GM10847 (cell line): ENCODE results near the gene ANO4.

Experiments
- POLR2A ChIP-seq: IDR thresholded peaks from 2 replicates; pipeline ENCODE4 v1.6.1; 2011; ENCODE audit not compliant: insufficient read length; ENCODE audit errors: extremely low read depth

ANO4 gene

DNA sequence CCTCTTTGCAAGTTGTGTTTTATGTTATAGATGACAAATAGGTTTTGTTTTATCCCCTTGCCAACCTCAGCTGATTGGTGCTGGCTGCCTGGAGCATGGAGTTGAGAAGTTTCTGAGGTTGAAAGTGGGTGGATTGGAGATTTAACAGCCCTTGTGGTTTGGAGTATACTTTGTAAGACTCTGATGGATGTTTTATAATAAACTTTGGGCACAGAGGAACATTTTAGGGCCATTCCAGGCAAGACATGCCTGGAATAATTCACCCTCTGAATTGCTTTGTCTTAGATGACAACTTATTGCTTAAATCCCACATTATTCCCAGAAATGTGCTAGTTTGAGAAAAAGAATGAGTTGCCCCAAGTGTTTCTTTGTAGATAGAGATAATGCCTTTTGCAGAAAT is 256.6 kb downstream of the ANO4 start:
- TF ChIP-seq POLR2A = no peak

GRCh38 chr12:101051901-101052550 is 257.4 kb downstream of the ANO4 start:
- TF ChIP-seq POLR2A = no peak

- no peak for TF ChIP-seq POLR2A
Measured at GRCh38 chr12:101053203-101053602, 258.6 kb downstream of the ANO4 start.

DNA sequence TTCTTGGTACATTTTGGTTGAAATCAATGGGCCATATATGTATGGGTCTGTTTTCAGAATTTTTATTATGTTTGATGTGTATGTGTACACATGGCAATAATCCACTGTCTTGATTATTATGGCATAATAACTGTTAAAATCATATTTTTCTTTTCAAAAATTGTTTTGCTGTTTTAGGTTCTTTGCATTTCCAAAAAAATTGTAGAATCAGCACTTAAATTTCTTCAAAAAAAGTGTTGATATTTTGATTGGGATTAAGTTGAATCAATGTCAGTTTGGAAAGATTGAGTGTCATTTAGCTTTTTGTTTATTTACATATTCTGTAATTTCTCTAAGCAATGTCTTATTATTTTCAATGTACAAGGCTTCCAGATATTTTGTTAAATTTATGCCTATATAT is 261.4 kb downstream of the ANO4 start:
- TF ChIP-seq POLR2A = no peak

- no peak for TF ChIP-seq POLR2A
Measured at GRCh38 chr12:101064721-101065120, 270.1 kb downstream of the ANO4 start.

- no peak for TF ChIP-seq POLR2A
Measured at GRCh38 chr12:101066489-101066888, 271.9 kb downstream of the ANO4 start.

DNA sequence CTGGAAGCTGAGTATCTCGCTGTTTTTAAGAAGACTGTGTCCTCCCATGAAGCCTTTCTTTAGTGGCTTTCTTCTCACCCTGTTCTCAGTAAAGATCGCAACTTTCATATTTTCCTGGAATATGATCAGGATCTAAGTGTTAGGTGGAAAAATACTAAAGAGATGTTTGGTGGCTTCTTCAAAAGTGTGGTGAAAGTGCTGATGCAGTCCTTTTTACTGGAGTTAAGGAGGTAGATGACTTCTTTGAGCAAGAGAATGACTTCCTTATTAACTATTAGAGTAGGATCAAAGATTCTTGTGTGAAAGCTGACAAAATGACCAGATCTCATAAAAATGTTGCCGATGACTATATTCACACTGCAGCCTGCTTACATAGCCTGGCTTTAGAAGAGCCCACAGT is 273.8 kb downstream of the ANO4 start:
- no peak for TF ChIP-seq POLR2A

GRCh38 chr12:101068836-101069235 is 274.3 kb downstream of the ANO4 start:
- TF ChIP-seq POLR2A = no peak

GRCh38 chr12:101074940-101075680 is 280.5 kb downstream of the ANO4 start:
- TF ChIP-seq POLR2A = no peak

GRCh38 chr12:101076921-101077320 is 282.3 kb downstream of the ANO4 start:
- TF ChIP-seq POLR2A = no peak

GRCh38 chr12:101077791-101078528 is 283.4 kb downstream of the ANO4 start:
- no peak for TF ChIP-seq POLR2A

DNA sequence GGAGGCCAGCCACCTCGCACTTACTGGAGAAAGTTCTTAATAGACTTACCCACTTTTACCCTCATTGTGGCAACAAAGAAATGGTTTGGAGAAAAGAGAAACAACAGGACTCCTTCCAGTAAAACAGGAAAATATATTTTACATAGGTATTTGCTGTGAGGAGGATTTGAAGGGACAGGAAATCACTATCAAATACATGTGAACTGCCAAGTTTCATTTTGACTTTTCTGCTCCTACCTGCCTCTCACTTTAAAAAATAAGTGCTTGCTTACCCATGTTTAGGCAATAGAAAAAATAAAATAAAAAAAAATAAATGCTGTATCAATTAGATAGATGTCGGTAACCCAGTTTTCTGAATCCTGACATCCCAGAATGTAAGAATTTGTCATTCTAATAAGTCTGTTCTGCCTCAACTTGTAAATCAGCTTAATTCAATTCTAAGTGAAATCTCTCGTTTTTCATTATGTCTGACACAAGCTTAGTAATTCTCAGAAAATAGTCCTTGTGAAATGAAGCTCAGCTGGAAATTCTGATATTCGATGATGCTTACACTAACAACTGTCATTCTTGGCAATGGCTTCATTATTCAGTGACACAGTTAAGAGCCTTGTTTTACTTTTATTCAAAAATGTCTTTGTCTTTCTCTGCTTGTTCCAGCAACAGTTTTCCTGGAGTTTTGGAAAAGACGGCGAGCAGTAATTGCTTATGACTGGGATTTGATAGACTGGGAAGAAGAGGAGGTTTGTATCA is 284.1 kb downstream of the ANO4 start:
- TF ChIP-seq POLR2A = no peak

GRCh38 chr12:101082706-101083105 is 288.1 kb downstream of the ANO4 start:
- no peak for TF ChIP-seq POLR2A

GRCh38 chr12:101086490-101087135 is 292.0 kb downstream of the ANO4 start:
- no peak for TF ChIP-seq POLR2A

DNA sequence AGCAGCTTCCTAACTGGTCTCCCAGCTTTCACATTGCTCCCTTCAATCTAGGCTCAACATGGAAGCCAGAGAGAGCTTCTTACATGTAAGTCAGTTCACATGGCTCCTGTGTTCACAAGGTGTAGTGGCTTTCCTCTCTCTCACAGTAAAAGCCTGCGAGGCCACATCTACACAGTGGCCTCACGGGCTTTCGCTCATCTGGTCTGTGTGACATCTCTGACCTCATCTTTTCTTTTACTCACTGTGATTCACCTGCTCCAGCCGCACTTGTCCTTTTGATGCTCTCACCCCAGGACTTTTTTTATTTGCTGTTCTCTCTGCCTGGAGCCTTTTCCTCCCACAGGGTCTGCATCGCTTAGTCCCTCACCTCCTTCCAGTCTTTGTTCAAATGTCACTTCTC is 293.3 kb downstream of the ANO4 start:
- TF ChIP-seq POLR2A = no peak
